HCT116 (cell line): Measurements from ENCODE around the gene GPX4. TPM values are rescaled to one million over a fixed set of nuclear protein-coding genes. Genes with fewer than 3 reads are reported as not detected.
A peak's percentile ranks its signal among the peaks of the same experiment; 100 is the strongest.

Experiments
- ATAC-seq: fragments of 200-7000 bp; cut with Tn5 transposase; 2 replicates; pipeline ENCODE4 v1.9.1; 2020; ENCODE audit warnings: mild to moderate bottlenecking, moderate library complexity
- BruUV-seq: library from RNA; stranded (reverse); fragments of 400-500 nt; replicated peaks from 2 replicates; lab custom pipeline; 2021; lab: Mats Ljungman, UMichigan
- CTCF ChIA-PET: fragments of 300-600 bp; sonication (Branson Sonifier 250); formaldehyde crosslinking; loops from one replicate; lab custom pipeline; 2021; ENCODE audit warnings: antibody characterized with exemption; lab: Charles Lee
- POLR2A ChIA-PET: fragments of 300-600, 350-600 bp; sonication (Branson Sonifier 250); formaldehyde crosslinking; loops from one replicate; lab custom pipeline; 2021; ENCODE audit warnings: antibody characterized with exemption; lab: Charles Lee
- RAD21 ChIA-PET, 2 experiments: fragments of 300-600 bp; sonication (Branson Sonifier 250); formaldehyde crosslinking; loops; one replicate each; lab custom pipeline; 2023; ENCODE audit warnings: low total read pairs in 2 of 2; ENCODE audit not compliant: uncharacterized antibody in 2 of 2, unreplicated experiment in 2 of 2, low non-redundant PET in 1 of 2; lab: Charles Lee
- DNase-seq: peaks from one replicate; pipeline ENCODE4 v3.0.0-alpha.2; 2010; ENCODE audit warnings: low read depth, low spot score
- H2AFZ ChIP-seq: fragments of 200-600 bp; shearing (Covaris generic), sonication (generic); 2 replicates; pipeline ENCODE4 v1.6.1; 2017; ENCODE audit warnings: low read depth, mixed run types, mixed read lengths, antibody characterized with exemption, low read length; ENCODE audit not compliant: poor library complexity, severe bottlenecking
- H3K27ac ChIP-seq: 2 replicates; pipeline ENCODE4 v1.5.1; 2012; ENCODE audit warnings: low read depth, low read length
- H3K27me3 ChIP-seq: fragments of 200-600 bp; sonication (generic); 2 replicates; pipeline ENCODE4 v1.6.1; 2016; ENCODE audit warnings: mixed run types, low read length, mixed read lengths; ENCODE audit not compliant: insufficient read depth
- H3K36me3 ChIP-seq, 2 experiments: fragments of 200-500 bp in 1 of 2; fragments of 200-600 bp in 1 of 2; sonication (Bioruptor generic) in 1 of 2; sonication (generic) in 1 of 2; 2 replicates each; pipeline versions ENCODE4 v1.5.1 to v1.6.1; 2014 to 2016; ENCODE audit warnings: low read length in 2 of 2, inconsistent platforms in 1 of 2, mixed read lengths in 1 of 2, mixed run types in 1 of 2; ENCODE audit not compliant: insufficient read depth in 2 of 2, control insufficient read depth in 1 of 2
- H3K4me1 ChIP-seq, 2 experiments: fragments of 200-600 bp in 1 of 2; sonication (generic) in 1 of 2; 2 replicates each; pipeline versions ENCODE4 v1.5.1 to v1.6.1; 2012 to 2017; ENCODE audit warnings: low read length in 2 of 2, inconsistent platforms in 1 of 2, mild to moderate bottlenecking in 1 of 2, mixed read lengths in 1 of 2, mixed run types in 1 of 2, moderate library complexity in 1 of 2; ENCODE audit not compliant: insufficient read depth in 2 of 2, control insufficient read depth in 1 of 2
- H3K4me2 ChIP-seq: fragments of 200-600 bp; sonication (generic); 2 replicates; pipeline ENCODE4 v1.6.1; 2017; ENCODE audit warnings: mixed run types, low read length, mixed read lengths
- H3K4me3 ChIP-seq, 2 experiments: fragments of 200-600 bp in 1 of 2; sonication (generic) in 1 of 2; replicated peaks in 1 of 2; 2 replicates each; pipeline ENCODE4 v1.5.1; 2011 to 2016; ENCODE audit warnings: low read length in 2 of 2, control low read depth in 1 of 2, low read depth in 1 of 2, mild to moderate bottlenecking in 1 of 2, mixed read lengths in 1 of 2, mixed run types in 1 of 2
- H3K79me2 ChIP-seq: fragments of 200-600 bp; sonication (generic); 2 replicates; pipeline ENCODE4 v1.6.1; 2017; ENCODE audit warnings: mild to moderate bottlenecking, mixed run types, low read length, moderate library complexity, mixed read lengths; ENCODE audit not compliant: insufficient read depth
- H3K9ac ChIP-seq: fragments of 200-600 bp; sonication (generic); 2 replicates; pipeline ENCODE4 v1.6.1; 2016; ENCODE audit warnings: low read length, mixed read lengths
- H3K9me2 ChIP-seq: fragments of 200-600 bp; sonication (generic), shearing (Covaris generic); 2 replicates; pipeline ENCODE4 v1.6.1; 2017; ENCODE audit warnings: mixed run types, mild to moderate bottlenecking, moderate library complexity; ENCODE audit not compliant: insufficient read depth
- H3K9me3 ChIP-seq, 2 experiments: fragments of 200-500 bp in 1 of 2; fragments of 200-600 bp in 1 of 2; sonication (Bioruptor generic) in 1 of 2; sonication (generic) in 1 of 2; 2 replicates each; pipeline ENCODE4 v1.6.1; 2014 to 2017; ENCODE audit warnings: low read length in 2 of 2, mixed read lengths in 2 of 2, inconsistent platforms in 1 of 2, low read depth in 1 of 2, mild to moderate bottlenecking in 1 of 2, mixed run types in 1 of 2, moderate library complexity in 1 of 2; ENCODE audit not compliant: control insufficient read depth in 1 of 2, insufficient read depth in 1 of 2
- H4K20me1 ChIP-seq: fragments of 200-600 bp; sonication (generic), shearing (Covaris generic); 2 replicates; pipeline ENCODE4 v1.6.1; 2017; ENCODE audit warnings: mixed run types, mild to moderate bottlenecking, moderate library complexity; ENCODE audit not compliant: insufficient read depth
- CBX3 ChIP-seq: IDR thresholded peaks from 2 replicates; pipeline ENCODE4 v1.6.1; 2012; ENCODE audit warnings: low read depth
- POLR2A ChIP-seq: IDR thresholded peaks from 2 replicates; pipeline ENCODE4 v1.7.0; 2011; ENCODE audit warnings: borderline replicate concordance; ENCODE audit not compliant: insufficient read depth, insufficient read length; ENCODE audit errors: extremely low read depth
- POLR2AphosphoS5 ChIP-seq: IDR thresholded peaks from 2 replicates; pipeline ENCODE4 v1.6.1; 2011; ENCODE audit warnings: mild to moderate bottlenecking, low read depth, low read length, moderate library complexity
- SP1 ChIP-seq: IDR thresholded peaks from 2 replicates; pipeline ENCODE4 v1.6.1; 2012; ENCODE audit warnings: low read depth
- ZFX ChIP-seq: fragments of 450-650 bp; IDR thresholded peaks from 2 replicates; pipeline ENCODE4 v1.6.1; 2017
- ZNF274 ChIP-seq: fragments of 200-500 bp; sonication (Bioruptor generic); IDR thresholded peaks from 2 replicates; pipeline ENCODE4 v1.6.1; 2014; ENCODE audit warnings: mild to moderate bottlenecking, low read depth, low read length, inconsistent platforms
- intact Hi-C: fragments of 100-400 bp; cut with micrococcal nuclease; formaldehyde crosslinking; loops from 2 replicates; pipeline ENCODE4 v1.10.0; 2022
- total RNA-seq: library from RNA; stranded (reverse); gene quantifications from one replicate; pipeline ENCODE4 v1.2.1, GENCODE V29; 2021; ENCODE audit not compliant: unreplicated experiment
- TF ChIP-seq, protein P1 (sequence below): IDR thresholded peaks from 2 replicates; pipeline ENCODE4 v1.6.1; 2012
- TF ChIP-seq, protein P2 (sequence below): IDR thresholded peaks from 2 replicates; pipeline ENCODE4 v1.6.1; 2012; ENCODE audit warnings: low read depth

The GPX4 gene
- total RNA-seq, 1 experiment from 2014 or later, result 481 TPM

- peaks cover 0 to 14% of the 10 kb centered on the region in 2 experiments; a peak in 2 of 4 replicates for H3K36me3 ChIP-seq
- ChIA-PET RAD21 (no interaction called here), CTCF (interaction anchor here (1.5 kb wide), 1 partner anchor 16 kb away, joined by 4 read pairs; no protein-coding TSS in a partner anchor), POLR2A (interaction anchor here (0.6 kb wide), 1 partner anchor 165 kb away, joined by 4 read pairs; no protein-coding TSS in a partner anchor)
- H3K9me3 ChIP-seq, result no peaks in the 10 kb centered on the region
- no TSS peak for BruUV-seq
- TF ChIP-seq, protein P1, sequence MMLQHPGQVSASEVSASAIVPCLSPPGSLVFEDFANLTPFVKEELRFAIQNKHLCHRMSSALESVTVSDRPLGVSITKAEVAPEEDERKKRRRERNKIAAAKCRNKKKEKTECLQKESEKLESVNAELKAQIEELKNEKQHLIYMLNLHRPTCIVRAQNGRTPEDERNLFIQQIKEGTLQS, result no peak
- no peak for TF ChIP-seq ZNF274
- intact Hi-C loops, result no loop called here
- H3K9ac ChIP-seq, result no peak overlapping the region
- ATAC-seq, result no peak
- DNase-seq, result no peak
- H3K4me3 ChIP-seq, result no peak overlapping the region
- no peaks in the 10 kb centered on the region for H4K20me1 ChIP-seq
- H3K4me2 ChIP-seq, result no peak overlapping the region
- H2AFZ ChIP-seq, result no peak overlapping the region
- no peaks in the 10 kb centered on the region for H3K9me2 ChIP-seq
- H3K79me2 ChIP-seq, result no peaks in the 10 kb centered on the region
- H3K4me1 ChIP-seq, result peaks cover 4 to 21% of the 10 kb centered on the region in 2 experiments
- H3K27me3 ChIP-seq, result no peaks in the 10 kb centered on the region
- no peak overlapping the region for H3K27ac ChIP-seq
Measured at GRCh38 chr19:1080360-1081161, 23.2 kb upstream of the GPX4 start.

DNA sequence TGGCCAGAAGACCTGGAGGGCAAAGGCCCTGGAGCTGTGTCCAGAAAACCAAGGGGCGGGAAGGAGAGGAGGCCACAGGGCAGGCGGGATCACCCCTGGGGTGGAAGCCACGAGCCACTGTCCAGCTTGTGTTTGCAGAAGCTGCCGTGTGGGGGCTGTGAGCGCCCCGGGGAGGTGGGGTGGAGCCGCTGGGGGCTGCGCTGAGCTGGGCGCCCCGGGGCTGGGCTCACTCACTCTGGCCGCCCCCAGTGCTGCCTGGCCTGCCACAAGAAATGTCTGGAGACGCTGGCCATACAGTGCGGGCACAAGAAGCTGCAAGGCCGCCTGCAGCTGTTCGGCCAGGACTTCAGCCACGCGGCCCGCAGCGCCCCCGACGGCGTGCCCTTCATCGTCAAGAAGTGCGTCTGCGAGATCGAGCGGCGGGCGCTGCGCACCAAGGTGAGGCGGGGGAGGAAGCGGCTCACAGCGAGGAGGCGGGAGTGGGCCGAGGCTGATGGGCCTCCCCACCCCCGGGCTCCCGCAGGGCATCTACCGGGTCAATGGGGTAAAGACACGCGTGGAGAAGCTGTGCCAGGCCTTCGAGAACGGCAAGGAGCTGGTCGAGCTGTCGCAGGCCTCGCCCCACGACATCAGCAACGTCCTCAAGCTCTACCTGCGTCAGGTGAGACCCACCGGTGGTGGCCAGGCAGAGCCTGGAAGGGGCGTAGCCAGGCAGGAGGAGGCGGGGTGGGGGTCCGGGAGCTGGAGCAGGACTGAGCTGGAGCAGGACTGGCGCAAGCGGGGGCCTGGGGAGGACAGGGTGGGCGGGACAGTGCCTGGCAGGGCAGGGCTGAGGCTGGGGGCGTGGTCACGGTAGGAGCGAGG lies 22.3 kb upstream of the GPX4 start:
- TF ChIP-seq CBX3, result no peak
- TF ChIP-seq, protein P1, result no peak
- no peak for TF ChIP-seq ZFX
- TF ChIP-seq, protein P2, sequence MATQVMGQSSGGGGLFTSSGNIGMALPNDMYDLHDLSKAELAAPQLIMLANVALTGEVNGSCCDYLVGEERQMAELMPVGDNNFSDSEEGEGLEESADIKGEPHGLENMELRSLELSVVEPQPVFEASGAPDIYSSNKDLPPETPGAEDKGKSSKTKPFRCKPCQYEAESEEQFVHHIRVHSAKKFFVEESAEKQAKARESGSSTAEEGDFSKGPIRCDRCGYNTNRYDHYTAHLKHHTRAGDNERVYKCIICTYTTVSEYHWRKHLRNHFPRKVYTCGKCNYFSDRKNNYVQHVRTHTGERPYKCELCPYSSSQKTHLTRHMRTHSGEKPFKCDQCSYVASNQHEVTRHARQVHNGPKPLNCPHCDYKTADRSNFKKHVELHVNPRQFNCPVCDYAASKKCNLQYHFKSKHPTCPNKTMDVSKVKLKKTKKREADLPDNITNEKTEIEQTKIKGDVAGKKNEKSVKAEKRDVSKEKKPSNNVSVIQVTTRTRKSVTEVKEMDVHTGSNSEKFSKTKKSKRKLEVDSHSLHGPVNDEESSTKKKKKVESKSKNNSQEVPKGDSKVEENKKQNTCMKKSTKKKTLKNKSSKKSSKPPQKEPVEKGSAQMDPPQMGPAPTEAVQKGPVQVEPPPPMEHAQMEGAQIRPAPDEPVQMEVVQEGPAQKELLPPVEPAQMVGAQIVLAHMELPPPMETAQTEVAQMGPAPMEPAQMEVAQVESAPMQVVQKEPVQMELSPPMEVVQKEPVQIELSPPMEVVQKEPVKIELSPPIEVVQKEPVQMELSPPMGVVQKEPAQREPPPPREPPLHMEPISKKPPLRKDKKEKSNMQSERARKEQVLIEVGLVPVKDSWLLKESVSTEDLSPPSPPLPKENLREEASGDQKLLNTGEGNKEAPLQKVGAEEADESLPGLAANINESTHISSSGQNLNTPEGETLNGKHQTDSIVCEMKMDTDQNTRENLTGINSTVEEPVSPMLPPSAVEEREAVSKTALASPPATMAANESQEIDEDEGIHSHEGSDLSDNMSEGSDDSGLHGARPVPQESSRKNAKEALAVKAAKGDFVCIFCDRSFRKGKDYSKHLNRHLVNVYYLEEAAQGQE, result no peak
- no peak for TF ChIP-seq POLR2AphosphoS5
- no peak for TF ChIP-seq POLR2A
- TF ChIP-seq SP1, result no peak
- Histone ChIP-seq H3K36me3 (peaks cover 0 to 9% of the 10 kb centered on the region in 2 experiments; a peak in 3 of 4 replicates), H3K79me2 (no peaks in the 10 kb centered on the region), H3K27ac (peak overlapping the region; percentile 66; the same call in 1 of the 2 replicates), H3K9me2 (no peaks in the 10 kb centered on the region), H3K9ac (no peak overlapping the region), H3K27me3 (no peaks in the 10 kb centered on the region), H3K4me2 (peak overlapping the region; percentile 35; the same call in 1 of the 2 replicates), H3K4me3 (no peak overlapping the region; a peak in 1 of 4 replicates), H3K9me3 (no peaks in the 10 kb centered on the region), H3K4me1 (peaks cover 4 to 18% of the 10 kb centered on the region in 2 experiments), H4K20me1 (no peaks in the 10 kb centered on the region), H2AFZ (no peak overlapping the region)
- no TSS peak for BruUV-seq
- DNase-seq (no peak), ATAC-seq (no peak)
- ChIA-PET CTCF (interaction anchor here (1.5 kb wide), 1 partner anchor 162 kb away, joined by 5 read pairs; no protein-coding TSS in a partner anchor), POLR2A (interaction anchor here (0.6 to 1.8 kb wide), 6 partner anchors 14 to 187 kb away, joined by 4 to 17 read pairs (median 6); partner anchors contain the start of genes ARHGAP45, CIRBP, CNN2 and GPX4), RAD21 (interaction anchor here in 1 of 2 experiments (0.5 to 0.6 kb wide), 2 partner anchors 9 to 162 kb away, joined by 3 to 5 read pairs; no protein-coding TSS in a partner anchor)
- intact Hi-C loops, result no loop called here
